HepG2 (cell line): ENCODE results near the gene ATN1. TPM values are rescaled to one million over a fixed set of nuclear protein-coding genes. Genes with fewer than 3 reads are reported as not detected.

Experiments used
- CEBPB ChIP-seq: IDR thresholded peaks from 2 replicates; pipeline ENCODE4 v1.6.1; 2011; ENCODE audit warnings: low read depth, low read length, improper control_type of control experiment, borderline replicate concordance
- ELF3 ChIP-seq: IDR thresholded peaks from 2 replicates; pipeline ENCODE4 v1.6.1; 2016; ENCODE audit warnings: missing genetic modification reagents, missing compliant biosample characterization
- FOXJ3 ChIP-seq: sonication (generic); formaldehyde crosslinking; IDR thresholded peaks from 2 replicates; pipeline ENCODE4 v1.4.0; 2020; ENCODE audit warnings: missing genetic modification reagents, mild to moderate bottlenecking, borderline replicate concordance
- GATAD1 ChIP-seq: IDR thresholded peaks from 2 replicates; pipeline ENCODE4 v1.6.1; 2016; ENCODE audit warnings: missing genetic modification reagents, missing compliant biosample characterization
- GLMP ChIP-seq: sonication (generic); formaldehyde crosslinking; IDR thresholded peaks from 2 replicates; pipeline ENCODE4 v1.9.0; 2021; ENCODE audit warnings: missing genetic modification reagents, mild to moderate bottlenecking, borderline replicate concordance
- HNRNPUL1 ChIP-seq: fragments of 200-400 bp; formaldehyde crosslinking; IDR thresholded peaks from 2 replicates; pipeline ENCODE4 v1.6.1; 2017; ENCODE audit warnings: low read depth, mild to moderate bottlenecking, low read length, moderate library complexity
- KAT7 ChIP-seq: IDR thresholded peaks from 2 replicates; pipeline ENCODE4 v1.6.1; 2018; ENCODE audit warnings: borderline replicate concordance, missing compliant biosample characterization
- KDM5A ChIP-seq: fragments of 200-600 bp; sonication (generic); IDR thresholded peaks from 2 replicates; pipeline ENCODE4 v1.7.0; 2018; ENCODE audit warnings: antibody characterized with exemption, mild to moderate bottlenecking, low read length, borderline replicate concordance
- TAF1 ChIP-seq: sonication (generic); formaldehyde crosslinking; IDR thresholded peaks from 2 replicates; pipeline ENCODE4 v1.4.0; 2020; ENCODE audit warnings: missing genetic modification reagents
- ZKSCAN8 ChIP-seq: IDR thresholded peaks from 2 replicates; pipeline ENCODE4 v1.6.1; 2016; ENCODE audit warnings: borderline replicate concordance, missing genetic modification reagents, missing compliant biosample characterization
- ZNF510 ChIP-seq: sonication (generic); formaldehyde crosslinking; IDR thresholded peaks from 2 replicates; pipeline ENCODE4 v1.4.0; 2020; ENCODE audit warnings: low read depth, mild to moderate bottlenecking, missing genetic modification reagents
- ZNF773 ChIP-seq: sonication (generic); formaldehyde crosslinking; IDR thresholded peaks from 2 replicates; pipeline ENCODE4 v1.4.0; 2020; ENCODE audit warnings: missing genetic modification reagents, borderline replicate concordance
- ZSCAN29 ChIP-seq: sonication (generic); formaldehyde crosslinking; conservative IDR thresholded peaks from 2 replicates; pipeline ENCODE4 v1.4.0; 2020; ENCODE audit warnings: mild to moderate bottlenecking, missing genetic modification reagents
- polyA plus RNA-seq, 8 experiments: library from polyadenylated mRNA; depleted of rRNA in 3 of 8; stranded (reverse) in 7 of 8; unstranded in 1 of 8; fragments of >200 nt; fragmentation: Illumina TruSeq in 4 of 8; extraction: Trizol in 4 of 8; gene quantifications; 2 replicates each; pipeline versions ENCODE4 v1.2.1 to v1.2.3, GENCODE V29; 2011 to 2016; ENCODE audit warnings: low read depth in 4 of 8, missing spikeins in 1 of 8, mixed read lengths in 1 of 8; ENCODE audit not compliant: insufficient read depth in 1 of 8
- total RNA-seq, 5 experiments: library from RNA; depleted of rRNA; stranded (reverse); fragments of >200 nt; fragmentation: Illumina TruSeq; extraction: Trizol; gene quantifications; 2 replicates each; pipeline ENCODE4 v1.2.3, GENCODE V29; 2016; ENCODE audit warnings: low read depth in 1 of 5
- TF ChIP-seq, protein P1 (sequence below): sonication (generic); formaldehyde crosslinking; IDR thresholded peaks from 2 replicates; pipeline ENCODE4 v1.4.0; 2020; ENCODE audit warnings: missing genetic modification reagents, borderline replicate concordance
- TF ChIP-seq, protein P2 (sequence below): sonication (generic); formaldehyde crosslinking; IDR thresholded peaks from 2 replicates; pipeline ENCODE4 v1.4.0; 2020; ENCODE audit warnings: missing genetic modification reagents, borderline replicate concordance
- TF ChIP-seq, protein P3 (sequence below): sonication (generic); formaldehyde crosslinking; IDR thresholded peaks from 2 replicates; pipeline ENCODE4 v1.5.1; 2020; ENCODE audit warnings: mild to moderate bottlenecking, missing genetic modification reagents, moderate library complexity

Gene ATN1
- total and polyA plus RNA-seq, 2 of the 13 experiments (the other 11 are each of a cell fraction or from before 2014, with no cell fraction given): 2.1 to 8.6 TPM

DNA sequence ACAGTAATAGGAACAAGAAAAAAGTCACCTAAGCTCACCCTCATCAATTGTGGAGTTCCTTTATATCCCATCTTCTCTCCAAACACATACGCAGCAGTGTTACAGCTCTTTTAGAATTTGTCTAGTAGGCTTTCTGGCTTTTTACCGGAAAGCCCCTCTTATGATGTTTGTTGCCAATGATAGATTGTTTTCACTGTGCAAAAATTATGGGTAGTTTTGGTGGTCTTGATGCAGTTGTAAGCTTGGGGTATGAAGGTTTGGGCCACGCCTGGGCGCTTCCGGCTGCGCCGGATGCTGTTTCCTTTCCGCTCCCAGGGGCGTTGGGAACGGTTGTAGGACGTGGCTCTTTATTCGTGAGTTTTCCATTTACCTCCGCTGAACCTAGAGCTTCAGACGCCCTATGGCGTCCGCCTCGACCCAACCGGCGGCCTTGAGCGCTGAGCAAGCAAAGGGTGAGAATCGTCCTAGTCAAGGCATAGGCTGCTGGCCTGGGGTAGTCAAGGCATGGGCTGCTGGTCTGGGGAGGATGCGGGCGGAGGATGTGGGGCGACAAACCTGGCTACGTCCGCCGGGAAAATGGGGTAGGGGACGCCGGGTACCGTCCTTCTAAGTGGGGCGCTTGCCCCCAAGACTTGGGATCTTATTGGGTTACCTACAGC, 16.1 kb downstream of the ATN1 start, which contains the start of the genes C12orf57 and RNU7-1 (continued):
- TF ChIP-seq KAT7 (CRISPR knock-in tag): no peak; the same call in 1 of the 2 replicates
- TF ChIP-seq GATAD1 (CRISPR knock-in tag): peak; percentile 69
- TF ChIP-seq ZKSCAN8 (CRISPR knock-in tag): peak; percentile 92
- TF ChIP-seq, protein P1, sequence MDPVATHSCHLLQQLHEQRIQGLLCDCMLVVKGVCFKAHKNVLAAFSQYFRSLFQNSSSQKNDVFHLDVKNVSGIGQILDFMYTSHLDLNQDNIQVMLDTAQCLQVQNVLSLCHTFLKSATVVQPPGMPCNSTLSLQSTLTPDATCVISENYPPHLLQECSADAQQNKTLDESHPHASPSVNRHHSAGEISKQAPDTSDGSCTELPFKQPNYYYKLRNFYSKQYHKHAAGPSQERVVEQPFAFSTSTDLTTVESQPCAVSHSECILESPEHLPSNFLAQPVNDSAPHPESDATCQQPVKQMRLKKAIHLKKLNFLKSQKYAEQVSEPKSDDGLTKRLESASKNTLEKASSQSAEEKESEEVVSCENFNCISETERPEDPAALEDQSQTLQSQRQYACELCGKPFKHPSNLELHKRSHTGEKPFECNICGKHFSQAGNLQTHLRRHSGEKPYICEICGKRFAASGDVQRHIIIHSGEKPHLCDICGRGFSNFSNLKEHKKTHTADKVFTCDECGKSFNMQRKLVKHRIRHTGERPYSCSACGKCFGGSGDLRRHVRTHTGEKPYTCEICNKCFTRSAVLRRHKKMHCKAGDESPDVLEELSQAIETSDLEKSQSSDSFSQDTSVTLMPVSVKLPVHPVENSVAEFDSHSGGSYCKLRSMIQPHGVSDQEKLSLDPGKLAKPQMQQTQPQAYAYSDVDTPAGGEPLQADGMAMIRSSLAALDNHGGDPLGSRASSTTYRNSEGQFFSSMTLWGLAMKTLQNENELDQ (CRISPR knock-in tag): peak; percentile 68; the same call in 1 of the 2 replicates
- 0 out of 2 replicates have a peak, but pooled peaks have one; percentile 19 for TF ChIP-seq ZSCAN29 (CRISPR knock-in tag)
- no peak for TF ChIP-seq GLMP (CRISPR knock-in tag)
- TF ChIP-seq ZNF773 (CRISPR knock-in tag): no peak
- peak; percentile 70; the same call in 1 of the 2 replicates for TF ChIP-seq FOXJ3 (CRISPR knock-in tag)
- TF ChIP-seq, protein P2, sequence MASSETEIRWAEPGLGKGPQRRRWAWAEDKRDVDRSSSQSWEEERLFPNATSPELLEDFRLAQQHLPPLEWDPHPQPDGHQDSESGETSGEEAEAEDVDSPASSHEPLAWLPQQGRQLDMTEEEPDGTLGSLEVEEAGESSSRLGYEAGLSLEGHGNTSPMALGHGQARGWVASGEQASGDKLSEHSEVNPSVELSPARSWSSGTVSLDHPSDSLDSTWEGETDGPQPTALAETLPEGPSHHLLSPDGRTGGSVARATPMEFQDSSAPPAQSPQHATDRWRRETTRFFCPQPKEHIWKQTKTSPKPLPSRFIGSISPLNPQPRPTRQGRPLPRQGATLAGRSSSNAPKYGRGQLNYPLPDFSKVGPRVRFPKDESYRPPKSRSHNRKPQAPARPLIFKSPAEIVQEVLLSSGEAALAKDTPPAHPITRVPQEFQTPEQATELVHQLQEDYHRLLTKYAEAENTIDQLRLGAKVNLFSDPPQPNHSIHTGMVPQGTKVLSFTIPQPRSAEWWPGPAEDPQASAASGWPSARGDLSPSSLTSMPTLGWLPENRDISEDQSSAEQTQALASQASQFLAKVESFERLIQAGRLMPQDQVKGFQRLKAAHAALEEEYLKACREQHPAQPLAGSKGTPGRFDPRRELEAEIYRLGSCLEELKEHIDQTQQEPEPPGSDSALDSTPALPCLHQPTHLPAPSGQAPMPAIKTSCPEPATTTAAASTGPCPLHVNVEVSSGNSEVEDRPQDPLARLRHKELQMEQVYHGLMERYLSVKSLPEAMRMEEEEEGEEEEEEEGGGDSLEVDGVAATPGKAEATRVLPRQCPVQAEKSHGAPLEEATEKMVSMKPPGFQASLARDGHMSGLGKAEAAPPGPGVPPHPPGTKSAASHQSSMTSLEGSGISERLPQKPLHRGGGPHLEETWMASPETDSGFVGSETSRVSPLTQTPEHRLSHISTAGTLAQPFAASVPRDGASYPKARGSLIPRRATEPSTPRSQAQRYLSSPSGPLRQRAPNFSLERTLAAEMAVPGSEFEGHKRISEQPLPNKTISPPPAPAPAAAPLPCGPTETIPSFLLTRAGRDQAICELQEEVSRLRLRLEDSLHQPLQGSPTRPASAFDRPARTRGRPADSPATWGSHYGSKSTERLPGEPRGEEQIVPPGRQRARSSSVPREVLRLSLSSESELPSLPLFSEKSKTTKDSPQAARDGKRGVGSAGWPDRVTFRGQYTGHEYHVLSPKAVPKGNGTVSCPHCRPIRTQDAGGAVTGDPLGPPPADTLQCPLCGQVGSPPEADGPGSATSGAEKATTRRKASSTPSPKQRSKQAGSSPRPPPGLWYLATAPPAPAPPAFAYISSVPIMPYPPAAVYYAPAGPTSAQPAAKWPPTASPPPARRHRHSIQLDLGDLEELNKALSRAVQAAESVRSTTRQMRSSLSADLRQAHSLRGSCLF (CRISPR knock-in tag): no peak
- peak; percentile 35; the same call in 1 of the 2 replicates for TF ChIP-seq KDM5A
- peak; percentile 56; the same call in 1 of the 2 replicates for TF ChIP-seq TAF1 (CRISPR knock-in tag)
- TF ChIP-seq ELF3 (CRISPR knock-in tag): peak; percentile 78
- TF ChIP-seq ZNF510 (CRISPR knock-in tag): 0 out of 2 replicates have a peak, but pooled peaks have one; percentile 36
- TF ChIP-seq CEBPB: no peak
- TF ChIP-seq, protein P3, sequence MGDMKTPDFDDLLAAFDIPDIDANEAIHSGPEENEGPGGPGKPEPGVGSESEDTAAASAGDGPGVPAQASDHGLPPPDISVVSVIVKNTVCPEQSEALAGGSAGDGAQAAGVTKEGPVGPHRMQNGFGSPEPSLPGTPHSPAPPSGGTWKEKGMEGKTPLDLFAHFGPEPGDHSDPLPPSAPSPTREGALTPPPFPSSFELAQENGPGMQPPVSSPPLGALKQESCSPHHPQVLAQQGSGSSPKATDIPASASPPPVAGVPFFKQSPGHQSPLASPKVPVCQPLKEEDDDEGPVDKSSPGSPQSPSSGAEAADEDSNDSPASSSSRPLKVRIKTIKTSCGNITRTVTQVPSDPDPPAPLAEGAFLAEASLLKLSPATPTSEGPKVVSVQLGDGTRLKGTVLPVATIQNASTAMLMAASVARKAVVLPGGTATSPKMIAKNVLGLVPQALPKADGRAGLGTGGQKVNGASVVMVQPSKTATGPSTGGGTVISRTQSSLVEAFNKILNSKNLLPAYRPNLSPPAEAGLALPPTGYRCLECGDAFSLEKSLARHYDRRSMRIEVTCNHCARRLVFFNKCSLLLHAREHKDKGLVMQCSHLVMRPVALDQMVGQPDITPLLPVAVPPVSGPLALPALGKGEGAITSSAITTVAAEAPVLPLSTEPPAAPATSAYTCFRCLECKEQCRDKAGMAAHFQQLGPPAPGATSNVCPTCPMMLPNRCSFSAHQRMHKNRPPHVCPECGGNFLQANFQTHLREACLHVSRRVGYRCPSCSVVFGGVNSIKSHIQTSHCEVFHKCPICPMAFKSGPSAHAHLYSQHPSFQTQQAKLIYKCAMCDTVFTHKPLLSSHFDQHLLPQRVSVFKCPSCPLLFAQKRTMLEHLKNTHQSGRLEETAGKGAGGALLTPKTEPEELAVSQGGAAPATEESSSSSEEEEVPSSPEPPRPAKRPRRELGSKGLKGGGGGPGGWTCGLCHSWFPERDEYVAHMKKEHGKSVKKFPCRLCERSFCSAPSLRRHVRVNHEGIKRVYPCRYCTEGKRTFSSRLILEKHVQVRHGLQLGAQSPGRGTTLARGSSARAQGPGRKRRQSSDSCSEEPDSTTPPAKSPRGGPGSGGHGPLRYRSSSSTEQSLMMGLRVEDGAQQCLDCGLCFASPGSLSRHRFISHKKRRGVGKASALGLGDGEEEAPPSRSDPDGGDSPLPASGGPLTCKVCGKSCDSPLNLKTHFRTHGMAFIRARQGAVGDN: no peak
- TF ChIP-seq HNRNPUL1: no peak
